Loucy (cell line): ENCODE data around the gene LY6G6C.

ENCODE experiments used
- H2AFZ ChIP-seq: fragments of 200-600 bp; sonication (generic); 2 replicates; pipeline ENCODE4 v1.6.0; 2016; ENCODE audit warnings: antibody characterized with exemption, mild to moderate bottlenecking, low read length, moderate library complexity
- H3F3A ChIP-seq: fragments of 200-600 bp; 2 replicates; pipeline ENCODE4 v1.6.0; 2016; ENCODE audit warnings: antibody characterized with exemption, low read depth, mild to moderate bottlenecking
- H3K27me3 ChIP-seq: fragments of 200-600 bp; sonication (generic); 2 replicates; pipeline ENCODE4 v1.6.1; 2014; ENCODE audit warnings: low read length, mild to moderate bottlenecking; ENCODE audit not compliant: insufficient read depth, poor library complexity, severe bottlenecking
- H3K36me3 ChIP-seq: fragments of 200-600 bp; sonication (generic); 2 replicates; pipeline ENCODE4 v1.6.1; 2016; ENCODE audit warnings: low read length; ENCODE audit not compliant: insufficient read depth
- H3K4me1 ChIP-seq: fragments of 200-600 bp; sonication (generic); 2 replicates; pipeline ENCODE4 v1.5.1; 2014; ENCODE audit warnings: low read length, mild to moderate bottlenecking; ENCODE audit not compliant: insufficient read depth, poor library complexity, severe bottlenecking
- H3K4me2 ChIP-seq: fragments of 200-600 bp; sonication (generic); 2 replicates; pipeline ENCODE4 v1.6.0; 2014; ENCODE audit warnings: antibody characterized with exemption, low read length, low read depth, mild to moderate bottlenecking; ENCODE audit not compliant: poor library complexity, severe bottlenecking
- H3K4me3 ChIP-seq: fragments of 200-600 bp; sonication (generic); 2 replicates; pipeline ENCODE4 v1.5.1; 2014; ENCODE audit warnings: low read length, mild to moderate bottlenecking, mixed read lengths; ENCODE audit not compliant: poor library complexity, severe bottlenecking
- H3K79me2 ChIP-seq: fragments of 200-600 bp; sonication (generic); 2 replicates; pipeline ENCODE4 v1.6.1; 2014; ENCODE audit warnings: low read length; ENCODE audit not compliant: insufficient read depth
- H3K9ac ChIP-seq: fragments of 200-600 bp; sonication (generic); 2 replicates; pipeline ENCODE4 v1.6.0; 2014; ENCODE audit warnings: mild to moderate bottlenecking, low read depth, low read length, moderate library complexity; ENCODE audit not compliant: poor library complexity, severe bottlenecking
- H3K9me2 ChIP-seq: fragments of 200-600 bp; sonication (generic); replicated peaks from 2 replicates; pipeline ENCODE4 v1.6.1; 2016; ENCODE audit warnings: low read depth, low read length, mixed read lengths
- H3K9me3 ChIP-seq: fragments of 200-600 bp; sonication (generic); 2 replicates; pipeline ENCODE4 v1.6.1; 2014; ENCODE audit warnings: mild to moderate bottlenecking, antibody characterized with exemption, low read length, low read depth; ENCODE audit not compliant: insufficient read depth
- H4K20me1 ChIP-seq: fragments of 200-600 bp; sonication (generic); 2 replicates; pipeline ENCODE4 v1.6.0; 2014; ENCODE audit warnings: antibody characterized with exemption, low read length, mild to moderate bottlenecking; ENCODE audit not compliant: insufficient read depth, poor library complexity, severe bottlenecking
- CTCF ChIP-seq: fragments of 200-600 bp; sonication (generic); conservative IDR thresholded peaks from 2 replicates; pipeline ENCODE4 v1.5.1; 2014; ENCODE audit warnings: mild to moderate bottlenecking, antibody characterized with exemption, low read length
- EZH2phosphoT487 ChIP-seq: fragments of 200-600 bp; IDR thresholded peaks from 2 replicates; pipeline ENCODE4 v1.6.1; 2018; ENCODE audit warnings: antibody characterized with exemption, mild to moderate bottlenecking, moderate library complexity, borderline replicate concordance

LY6G6C gene

GRCh38 chr6:31717499-31718222 is 3.9 kb downstream of the LY6G6C start:
- no peaks in the 10 kb centered on the region for H4K20me1 ChIP-seq
- no peaks in the 10 kb centered on the region for H3F3A ChIP-seq
- no peak overlapping the region for H3K9ac ChIP-seq
- no peaks in the 10 kb centered on the region for H3K79me2 ChIP-seq
- H3K9me2 ChIP-seq = no peaks in the 10 kb centered on the region
- no peak overlapping the region for H2AFZ ChIP-seq
- no peak for TF ChIP-seq CTCF
- TF ChIP-seq EZH2phosphoT487 = no peak
- no peak overlapping the region for H3K4me2 ChIP-seq
- H3K4me1 ChIP-seq = peaks cover 21% of the 10 kb centered on the region
- no peak overlapping the region for H3K4me3 ChIP-seq
- H3K36me3 ChIP-seq = no peaks in the 10 kb centered on the region
- H3K27me3 ChIP-seq = no peaks in the 10 kb centered on the region
- H3K9me3 ChIP-seq = no peaks in the 10 kb centered on the region

- Histone ChIP-seq H3K4me1 (peaks cover 40% of the 10 kb centered on the region), H3K9me2 (no peaks in the 10 kb centered on the region), H3K9me3 (no peaks in the 10 kb centered on the region), H3K9ac (peak within 1 kb of the TSS; percentile 52), H3K36me3 (no peaks in the 10 kb centered on the region), H4K20me1 (no peaks in the 10 kb centered on the region), H3K4me2 (no peak within 1 kb of the TSS), H3F3A (no peaks in the 10 kb centered on the region), H3K4me3 (no peak within 1 kb of the TSS), H2AFZ (peak within 1 kb of the TSS; percentile 60; the same call in 1 of the 2 replicates), H3K27me3 (no peaks in the 10 kb centered on the region), H3K79me2 (no peaks in the 10 kb centered on the region)
- TF ChIP-seq EZH2phosphoT487 (no peak), CTCF (no peak)
These were observed 6.3 kb downstream of the LY6G6C start, which contains the start of gene LY6G6D for GRCh38 chr6:31715022-31715958. Gene LY6G6D, plus strand, starts transcription at chr6:31715348. Its CDS starts 8 bp downstream, at chr6:31715356.

- H3K36me3 ChIP-seq = no peaks in the 10 kb centered on the region
- H3K9ac ChIP-seq = peak overlapping the region; percentile 52
- no peaks in the 10 kb centered on the region for H3K9me2 ChIP-seq
- H3K79me2 ChIP-seq = no peaks in the 10 kb centered on the region
- peaks cover 40% of the 10 kb centered on the region for H3K4me1 ChIP-seq
- no peak overlapping the region for H3K4me2 ChIP-seq
- no peak overlapping the region for H3K4me3 ChIP-seq
- H3K27me3 ChIP-seq = no peaks in the 10 kb centered on the region
- H3K9me3 ChIP-seq = no peaks in the 10 kb centered on the region
- no peaks in the 10 kb centered on the region for H4K20me1 ChIP-seq
- H2AFZ ChIP-seq = peak overlapping the region; percentile 56; the same call in 1 of the 2 replicates
- TF ChIP-seq CTCF (no peak), EZH2phosphoT487 (no peak)
- no peaks in the 10 kb centered on the region for H3F3A ChIP-seq
These were observed 7.4 kb downstream of the LY6G6C start for GRCh38 chr6:31713991-31714684.
